GM21360 (cell line): ENCODE measurements around the gene MARCHF3.

Experiments used
- ATAC-seq: cut with Tn5 transposase; IDR thresholded peaks from one replicate; pipeline ENCODE4 v1.9.1; 2021; ENCODE audit warnings: mild to moderate bottlenecking, moderate library complexity; ENCODE audit not compliant: unreplicated experiment

Gene MARCHF3

DNA sequence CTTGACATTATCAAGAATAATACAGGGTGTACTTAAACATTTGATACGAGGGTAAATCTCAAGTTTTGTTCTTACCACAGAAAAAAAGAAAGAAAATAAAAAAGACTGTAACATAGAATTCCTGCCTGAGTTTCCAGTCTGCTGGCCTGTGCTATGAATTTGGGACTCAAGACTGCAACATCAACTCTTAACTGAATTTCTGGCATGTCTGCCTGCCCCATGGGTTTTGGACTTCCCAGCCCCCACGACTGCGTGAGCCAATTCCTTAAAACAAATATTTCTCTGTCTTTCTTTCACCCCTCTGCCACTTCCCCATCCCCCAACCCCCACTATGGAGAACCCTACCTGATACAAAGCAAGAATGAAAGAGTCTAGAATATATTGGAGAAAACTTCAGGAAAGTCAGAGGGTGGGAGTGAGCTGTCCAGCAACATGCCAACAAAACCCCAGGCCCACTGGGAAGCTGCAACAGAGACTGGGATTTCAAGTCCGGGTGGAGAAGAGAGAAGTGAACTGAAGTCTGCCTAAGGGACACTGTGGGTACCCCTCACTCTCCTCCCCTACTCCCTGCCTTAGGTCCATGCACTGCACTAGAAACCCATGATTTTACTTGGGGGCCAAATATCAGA, 43.0 kb downstream of the MARCHF3 start:
- ATAC-seq, result peak; percentile 7

DNA sequence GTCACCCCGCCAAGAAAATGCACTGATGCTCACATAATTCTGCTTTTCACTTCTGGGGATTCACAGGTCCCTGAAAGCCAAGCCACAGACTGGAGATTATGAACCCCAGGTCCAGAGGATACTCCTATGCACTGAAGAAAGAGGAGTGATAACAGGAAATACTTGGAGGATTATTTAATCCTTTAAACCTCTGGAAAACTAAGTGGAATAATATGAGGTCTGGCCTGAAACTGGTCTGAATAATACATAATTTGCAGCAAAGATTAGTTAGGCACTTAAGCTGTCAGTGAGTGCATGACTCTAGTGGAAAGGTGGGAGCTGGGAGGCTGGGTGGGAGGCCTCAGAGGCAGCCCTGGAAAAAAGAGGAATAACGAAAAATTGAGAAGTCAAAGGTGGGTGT, 45.7 kb downstream of the MARCHF3 start:
- no peak for ATAC-seq

DNA sequence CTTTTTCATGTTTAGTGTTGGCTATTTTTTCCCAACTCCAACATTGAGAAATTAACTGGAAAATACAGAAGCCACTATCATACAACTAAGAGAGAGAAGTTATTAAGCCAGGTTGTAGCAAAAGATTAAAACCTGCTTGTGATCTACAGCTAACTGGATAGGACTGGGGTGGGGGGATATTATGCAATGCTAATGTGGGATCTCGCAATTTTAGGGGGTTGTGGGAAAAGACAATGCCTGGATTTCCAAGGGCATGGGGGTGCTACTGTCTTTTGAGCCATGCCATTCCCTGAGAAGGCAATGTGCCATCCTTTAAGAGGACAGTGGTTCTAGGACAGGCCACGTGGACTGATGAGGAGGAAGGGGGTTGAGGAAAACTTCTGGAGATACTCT, 46.5 kb downstream of the MARCHF3 start:
- no peak for ATAC-seq

DNA sequence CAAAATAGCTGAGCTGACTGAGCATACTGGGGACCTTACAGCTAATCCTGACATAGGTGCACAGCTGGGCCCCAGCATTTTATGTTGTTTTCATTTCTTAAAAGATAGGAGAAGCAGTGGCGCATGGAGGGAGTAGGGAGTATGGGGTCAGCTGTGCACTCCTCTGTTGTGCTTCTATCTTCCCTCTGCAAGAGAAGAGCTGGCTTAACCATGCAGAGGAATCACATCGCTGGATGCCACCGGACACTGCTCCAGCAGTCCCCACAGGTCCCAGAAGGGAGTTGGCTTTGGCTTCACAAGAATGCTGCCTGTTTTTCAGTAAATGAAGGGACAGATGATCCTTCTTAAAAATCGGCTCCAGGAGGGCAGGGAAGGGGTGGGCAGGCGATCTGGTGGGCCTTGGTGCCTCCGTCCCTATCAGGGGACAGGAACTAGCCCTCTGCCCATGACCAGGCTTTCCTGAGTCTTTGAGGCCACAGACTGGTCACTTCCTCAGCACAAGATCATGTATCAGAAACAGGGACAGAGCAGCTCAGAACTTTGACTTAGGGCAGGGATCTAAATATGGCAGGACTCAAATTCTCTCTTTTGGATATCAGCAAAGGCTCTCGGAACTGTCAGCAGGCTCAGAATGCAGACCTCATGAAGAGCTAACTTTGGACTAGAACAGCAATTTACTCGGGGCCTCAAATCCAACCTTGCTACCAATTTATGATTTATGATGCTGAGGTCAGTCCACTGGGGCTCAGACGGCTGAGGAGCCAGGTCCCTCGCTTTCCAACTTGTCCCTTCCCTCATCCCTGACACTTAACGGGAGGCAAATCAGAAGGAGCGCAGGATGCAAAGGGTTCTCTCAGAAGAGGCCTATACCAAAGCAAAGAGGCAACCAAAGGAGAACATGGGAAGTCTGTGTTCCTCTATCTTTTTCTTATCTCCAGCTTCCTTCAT, 47.2 kb downstream of the MARCHF3 start:
- no peak for ATAC-seq

DNA sequence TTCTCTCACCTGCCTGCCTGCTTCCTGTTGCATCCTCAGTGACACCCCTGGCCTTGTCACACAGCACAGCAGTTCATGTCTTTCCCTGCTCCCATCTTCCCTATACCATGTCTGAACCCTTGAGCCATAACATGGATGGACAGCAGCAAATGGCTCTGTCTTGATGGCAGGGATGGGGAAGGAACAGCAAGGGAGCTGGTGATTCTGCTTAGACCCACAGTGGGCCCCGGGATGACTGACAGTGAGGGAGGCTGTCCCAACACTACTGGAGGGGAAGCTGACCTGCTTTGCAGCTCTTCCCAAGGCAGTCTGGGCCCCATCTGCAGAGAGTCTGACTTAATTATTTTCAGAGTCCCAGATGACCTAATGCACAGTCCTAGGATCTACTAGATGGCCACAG, 48.2 kb downstream of the MARCHF3 start:
- ATAC-seq, result no peak

DNA sequence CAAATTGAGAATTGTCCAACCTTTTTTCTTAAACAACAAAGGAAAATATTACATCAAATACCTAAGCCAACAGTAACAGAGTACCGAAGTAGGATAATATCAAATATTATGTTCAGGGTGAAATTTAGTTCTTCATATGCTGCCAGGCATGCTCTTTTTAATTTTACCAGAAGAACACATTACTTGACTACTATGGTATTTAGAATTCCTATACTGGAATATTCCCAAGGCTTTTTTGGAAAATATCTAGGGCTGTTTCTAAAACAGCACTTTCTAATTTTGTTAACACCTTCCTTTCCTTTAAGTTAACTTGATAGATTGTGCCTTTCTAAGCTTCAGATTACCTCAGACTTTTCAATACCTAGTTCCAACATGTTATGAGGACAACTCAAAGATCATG, 48.7 kb downstream of the MARCHF3 start:
- no peak for ATAC-seq

DNA sequence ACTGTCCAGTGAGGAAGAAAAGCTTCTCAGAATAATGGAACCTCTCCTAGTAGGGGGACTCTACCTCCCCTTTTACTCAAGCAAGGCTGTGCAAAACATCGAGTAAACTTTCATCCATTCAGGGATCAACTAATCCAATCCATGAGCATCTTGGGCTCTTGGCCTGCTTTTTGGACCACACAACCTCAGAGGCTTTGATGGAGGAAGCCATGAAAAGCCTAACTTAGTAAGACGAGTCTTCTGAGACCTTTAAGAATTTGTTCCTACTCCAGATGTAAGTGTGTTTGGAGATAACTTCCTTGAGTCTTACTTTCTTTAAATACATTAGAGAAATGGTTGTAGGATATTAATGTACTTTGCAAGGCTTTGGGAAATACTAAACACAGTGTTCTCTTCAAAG, 49.1 kb downstream of the MARCHF3 start:
- ATAC-seq, result no peak

DNA sequence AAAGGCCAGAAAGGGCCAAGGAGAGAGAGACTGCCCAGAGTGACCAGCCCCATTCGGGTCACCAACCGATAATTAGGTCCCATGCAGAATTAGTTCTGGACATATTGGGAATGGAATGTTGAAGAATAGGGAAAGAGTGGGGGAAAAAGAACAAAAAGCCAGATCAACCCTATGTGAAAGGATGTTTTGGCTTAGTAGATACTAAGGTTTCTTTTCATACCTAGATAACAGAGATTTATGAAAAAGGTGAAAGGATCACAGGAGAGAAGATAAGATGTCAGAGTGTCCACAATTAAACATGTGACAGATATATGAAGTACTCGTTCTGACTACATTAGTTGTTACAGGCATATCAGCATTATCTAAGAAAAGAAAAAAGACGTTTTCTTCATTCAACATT, 52.1 kb downstream of the MARCHF3 start:
- ATAC-seq, result no peak

DNA sequence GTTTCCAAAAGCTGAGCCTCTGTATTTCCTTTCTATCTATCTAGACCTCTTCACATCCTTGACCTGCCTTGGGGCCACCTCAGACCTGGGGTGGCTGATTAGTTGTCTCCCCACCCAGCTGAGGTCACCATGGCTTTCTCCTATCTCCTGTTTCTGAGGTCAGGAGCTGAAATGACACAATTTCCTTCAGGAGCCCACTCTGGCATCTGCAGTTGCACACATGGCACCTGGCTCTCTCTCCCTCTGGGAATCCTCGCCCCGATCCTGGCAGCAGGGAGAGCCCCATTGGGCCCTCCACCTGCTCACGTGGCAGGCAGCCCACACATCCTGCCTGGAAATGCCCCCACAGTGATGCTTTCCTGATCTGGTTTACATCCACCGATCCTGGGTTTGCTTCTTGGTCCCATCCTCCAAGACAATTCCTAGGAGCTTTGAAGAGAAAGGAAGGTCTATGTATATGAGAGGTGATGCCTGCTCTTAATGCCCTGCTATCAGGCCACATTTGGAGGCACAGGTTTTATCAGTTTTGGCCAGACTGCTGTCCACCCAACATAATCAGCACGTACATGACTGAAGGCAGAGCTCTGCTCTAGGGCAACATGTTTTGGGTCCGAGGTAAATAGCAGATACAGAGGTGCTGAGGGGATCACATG, 53.7 kb downstream of the MARCHF3 start:
- no peak for ATAC-seq

DNA sequence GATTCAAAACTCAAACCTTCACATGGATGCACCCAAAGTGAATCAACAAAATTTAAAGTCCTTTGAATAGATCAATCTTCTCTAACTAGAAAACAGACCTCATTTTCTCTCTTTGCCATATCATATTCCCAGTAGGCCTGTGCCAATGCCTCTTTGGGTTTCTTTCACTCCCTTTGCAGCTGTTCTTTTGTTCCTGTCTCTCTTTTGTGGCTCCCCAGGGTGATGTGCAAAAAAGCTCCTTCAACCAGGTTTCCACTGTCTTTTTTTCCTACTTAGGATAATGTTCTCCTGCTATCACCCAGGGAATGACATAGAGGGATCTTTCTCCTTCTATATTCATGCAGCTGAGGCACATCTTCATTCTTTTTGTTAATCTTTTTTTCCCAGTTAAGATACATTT, 54.6 kb downstream of the MARCHF3 start:
- ATAC-seq, result no peak

DNA sequence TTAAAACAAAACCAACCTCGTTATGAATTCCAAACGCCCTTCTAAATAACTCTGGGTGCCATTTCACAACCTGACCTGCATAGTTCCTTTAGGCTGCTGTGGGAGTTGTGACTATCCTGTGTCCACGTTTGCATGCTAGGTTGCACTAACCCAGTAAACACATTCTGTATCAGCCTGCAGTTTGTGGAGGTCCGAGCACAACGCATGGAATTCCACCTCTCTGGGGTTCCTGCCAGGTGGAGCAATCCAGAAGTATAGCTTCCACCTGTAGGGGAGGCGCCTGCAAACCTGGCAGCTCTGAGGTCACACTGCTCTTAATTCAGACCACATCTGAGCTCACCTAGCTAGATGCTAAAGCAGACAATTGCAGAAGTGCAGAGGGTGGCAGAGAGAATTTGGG, 57.2 kb downstream of the MARCHF3 start:
- ATAC-seq, result no peak

DNA sequence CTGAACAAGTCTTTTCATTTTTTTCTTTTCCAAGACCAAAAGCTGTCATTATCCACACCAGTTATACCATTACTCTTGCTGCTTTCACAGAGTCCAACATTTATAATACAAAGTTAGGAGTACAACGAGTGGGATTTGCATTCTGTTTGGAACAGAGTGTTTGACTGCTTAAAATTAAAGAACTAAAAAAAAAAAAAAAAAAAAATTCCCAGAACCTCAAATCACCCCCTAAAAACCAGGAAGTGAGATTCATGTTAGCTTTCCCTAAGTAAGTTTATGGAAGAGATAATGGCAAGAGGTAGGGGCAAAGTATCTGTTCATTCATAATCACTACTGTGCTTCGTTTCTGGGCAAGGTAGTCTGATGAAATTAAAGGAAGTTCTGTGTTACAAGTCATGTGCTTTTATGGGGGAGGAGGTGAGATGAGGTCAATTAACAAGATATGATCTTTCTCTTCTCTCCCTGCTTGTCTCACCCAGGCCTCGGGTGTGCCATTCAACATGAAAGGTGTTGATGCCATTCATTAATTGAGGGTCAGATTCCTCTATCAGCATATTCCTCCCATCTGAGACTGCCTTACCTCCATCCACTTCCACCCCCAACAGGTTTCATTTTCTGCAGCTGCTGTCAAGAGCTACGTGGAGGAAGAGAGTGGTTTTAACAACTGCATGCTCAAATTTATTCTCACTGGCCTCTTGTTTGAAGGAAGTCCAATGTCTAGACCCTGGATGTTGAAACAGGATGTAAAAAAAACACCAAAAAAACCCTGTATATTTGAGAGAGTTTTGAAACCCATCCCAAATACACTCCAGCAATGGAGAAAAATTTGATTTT, 58.1 kb downstream of the MARCHF3 start:
- ATAC-seq, result peak; percentile 65

DNA sequence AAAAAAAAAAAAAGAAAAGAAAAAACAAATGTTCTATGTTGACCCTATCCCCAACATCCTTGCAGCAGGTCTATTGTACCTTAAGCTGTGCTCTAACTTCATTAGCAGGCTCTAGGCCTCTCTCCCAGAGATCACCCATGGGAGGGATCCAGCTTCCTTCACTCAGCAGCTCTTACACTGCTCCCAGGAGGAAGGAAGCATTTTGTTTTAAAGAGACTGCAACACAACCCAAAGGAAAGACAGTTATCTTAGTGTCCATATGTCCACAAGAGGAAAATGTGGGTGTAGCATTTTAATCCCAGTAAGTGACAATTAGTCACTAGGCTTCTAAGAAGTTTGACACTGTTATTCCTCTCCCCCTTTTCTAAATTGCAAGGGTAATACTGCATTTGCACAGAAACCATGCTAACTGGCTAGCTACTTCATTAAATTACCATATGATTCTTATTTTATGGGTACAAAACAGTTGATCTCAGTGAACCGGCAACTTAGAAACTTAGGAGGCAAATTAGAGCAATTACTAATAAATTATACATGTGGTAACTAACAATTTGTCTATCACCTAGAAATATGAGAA, 58.8 kb downstream of the MARCHF3 start:
- no peak for ATAC-seq

DNA sequence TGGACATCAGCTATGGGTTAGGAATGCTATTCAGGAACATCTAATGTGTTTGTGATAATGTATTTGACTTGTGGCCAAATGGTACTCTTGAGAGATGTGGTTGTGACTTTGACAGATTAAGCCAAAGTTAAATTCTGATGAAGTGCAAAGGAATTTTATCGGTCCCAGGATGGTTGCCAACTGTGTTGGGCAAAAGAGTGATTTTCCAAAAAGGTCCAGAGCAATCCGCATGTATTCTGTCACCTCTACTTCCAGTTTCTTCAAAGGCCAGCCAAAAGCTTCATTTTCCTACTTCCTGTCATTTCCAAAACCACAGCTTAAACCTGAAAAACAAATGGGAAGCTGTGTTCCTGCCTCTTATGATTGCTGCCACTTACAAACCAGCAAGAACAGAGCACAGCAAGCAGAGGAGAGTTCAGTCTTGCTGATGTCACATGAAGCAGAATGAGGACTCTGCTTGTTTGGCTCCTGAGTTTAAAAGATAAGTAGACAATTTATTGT, 59.8 kb downstream of the MARCHF3 start:
- ATAC-seq, result no peak

DNA sequence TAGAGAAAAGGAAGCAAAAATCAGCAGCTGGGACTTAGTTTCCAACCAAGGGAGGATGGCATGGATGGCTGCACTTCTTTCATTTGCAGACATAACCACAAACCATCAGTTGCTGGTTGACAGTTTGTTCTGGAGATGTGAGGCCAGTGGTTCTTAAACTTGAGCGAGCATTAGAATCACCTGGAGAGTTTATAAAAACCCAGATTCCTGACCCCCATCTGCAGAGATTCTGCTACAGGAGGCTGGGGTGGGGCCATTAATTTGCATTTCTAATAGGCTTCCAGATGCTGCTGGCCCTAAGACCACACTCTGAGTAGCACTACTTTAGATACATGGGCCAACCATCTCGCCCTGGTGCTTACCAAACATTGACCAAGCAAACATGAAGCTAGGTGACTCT, 60.8 kb downstream of the MARCHF3 start:
- no peak for ATAC-seq

DNA sequence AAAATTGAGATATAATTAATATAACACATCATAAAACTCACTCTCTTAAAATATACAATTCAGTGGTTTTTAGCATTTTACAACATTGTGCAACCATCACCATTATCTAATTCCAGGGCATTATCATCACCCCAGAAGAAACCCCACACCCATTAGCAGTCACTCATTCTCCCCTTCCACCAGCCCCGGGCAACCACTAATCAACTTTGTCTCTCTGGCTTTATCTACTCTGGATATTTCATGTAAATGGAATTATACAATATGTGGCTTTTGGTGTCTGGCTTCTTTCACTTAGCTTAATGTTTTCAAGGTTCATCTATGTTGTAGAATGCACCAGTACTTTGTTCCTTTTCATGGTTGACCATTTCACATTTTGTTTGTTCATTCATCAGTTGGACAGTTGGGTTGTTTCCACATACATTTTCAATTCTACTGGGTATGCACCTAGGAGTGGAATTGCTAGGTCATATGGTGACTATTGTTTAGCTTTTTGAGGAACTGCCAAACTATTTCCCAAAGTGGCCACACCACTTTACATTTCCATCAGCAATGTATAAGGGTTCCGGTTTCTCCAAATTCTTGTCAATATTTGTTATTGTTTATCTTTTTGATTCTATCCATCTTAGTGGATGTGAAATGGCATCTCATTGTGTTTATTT, 62.4 kb downstream of the MARCHF3 start:
- ATAC-seq, result no peak

DNA sequence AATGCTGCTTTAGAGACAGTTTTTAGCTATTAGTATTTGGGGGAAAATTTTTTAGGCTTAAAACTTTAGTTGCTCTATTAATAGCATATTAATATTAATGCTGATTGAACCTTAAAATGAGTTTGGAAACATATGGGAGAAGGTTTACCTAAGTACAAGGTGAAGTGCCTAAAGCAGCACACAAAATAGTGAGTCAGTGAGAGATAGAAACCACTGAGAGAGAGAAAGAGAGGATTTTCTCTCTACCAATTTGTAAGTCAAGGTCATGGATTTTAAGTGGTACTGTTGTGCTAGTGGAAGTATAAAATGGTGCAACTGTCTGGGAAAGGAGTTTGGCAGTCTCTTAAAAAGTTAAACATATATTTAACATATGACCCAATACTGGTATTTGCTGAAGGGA, 64.9 kb downstream of the MARCHF3 start:
- ATAC-seq, result no peak

DNA sequence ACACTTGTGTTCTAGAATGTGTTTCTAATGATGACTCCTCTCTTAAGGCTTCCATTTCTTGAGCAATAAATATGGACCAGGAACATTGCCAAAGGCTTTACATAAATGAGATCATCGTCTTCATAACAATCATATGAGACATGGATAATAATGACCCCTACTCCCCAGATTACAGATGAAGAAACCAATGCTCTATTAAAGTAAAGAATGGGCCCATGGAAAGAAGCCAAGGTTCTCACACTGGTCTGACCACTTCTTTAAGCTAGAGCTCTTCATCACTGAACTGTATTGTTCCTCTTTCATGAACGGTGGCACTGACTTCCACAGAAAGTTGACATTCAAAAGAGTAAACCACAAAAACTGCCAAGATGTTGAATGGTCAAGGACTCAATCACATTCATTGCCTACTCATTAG, 65.3 kb downstream of the MARCHF3 start:
- no peak for ATAC-seq

DNA sequence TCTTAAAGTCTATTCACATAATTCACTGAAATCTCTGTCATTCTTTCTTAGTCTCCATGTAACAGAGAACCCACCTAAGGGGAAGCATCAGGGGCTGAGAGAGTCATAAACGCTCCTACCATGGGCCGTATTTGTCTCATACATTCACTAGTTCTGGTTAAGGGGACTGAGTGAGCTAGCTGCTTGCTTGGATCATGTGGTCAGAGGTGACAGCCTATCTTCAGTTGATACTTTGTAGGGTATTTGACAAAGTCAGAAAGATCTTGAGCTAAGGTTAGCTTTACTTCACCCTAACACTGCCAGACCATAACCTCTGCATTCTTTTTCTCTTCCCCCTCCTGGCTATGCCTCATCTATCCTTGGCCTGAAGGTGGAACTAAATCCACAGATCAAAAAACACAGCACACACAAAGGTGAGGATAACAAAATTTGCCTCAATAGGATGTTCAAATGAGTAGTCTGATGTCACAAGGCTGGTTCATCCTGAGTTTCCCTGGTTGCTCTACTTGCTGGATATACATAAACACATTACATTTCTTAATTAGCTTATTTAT, 66.5 kb downstream of the MARCHF3 start:
- ATAC-seq, result no peak

DNA sequence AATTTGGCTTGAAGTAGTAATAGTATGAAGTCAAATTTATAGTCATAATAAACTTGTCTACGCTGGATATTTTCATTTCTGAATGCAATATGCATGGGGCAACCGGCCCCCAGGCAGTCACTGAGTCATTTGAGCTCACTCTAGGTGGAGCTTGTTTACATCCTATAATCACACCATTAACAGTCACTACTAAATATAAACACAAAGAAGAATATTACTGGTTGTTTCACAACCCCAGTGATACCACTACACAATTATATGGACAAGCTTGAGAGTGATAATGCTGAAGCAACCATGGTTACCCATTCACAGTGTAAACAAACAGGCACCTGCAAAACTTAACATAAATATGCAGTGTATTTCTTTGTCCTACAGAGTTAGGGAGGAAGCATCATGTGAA, 68.7 kb downstream of the MARCHF3 start:
- peak; percentile 48 for ATAC-seq
